ENCODE results near the gene USP2. TPM values are rescaled to one million over a fixed set of nuclear protein-coding genes. Genes with fewer than 3 reads are reported as not detected.

The USP2 gene
- total RNA-seq, 1 experiment from 2014 or later = 5.7 TPM

DNA sequence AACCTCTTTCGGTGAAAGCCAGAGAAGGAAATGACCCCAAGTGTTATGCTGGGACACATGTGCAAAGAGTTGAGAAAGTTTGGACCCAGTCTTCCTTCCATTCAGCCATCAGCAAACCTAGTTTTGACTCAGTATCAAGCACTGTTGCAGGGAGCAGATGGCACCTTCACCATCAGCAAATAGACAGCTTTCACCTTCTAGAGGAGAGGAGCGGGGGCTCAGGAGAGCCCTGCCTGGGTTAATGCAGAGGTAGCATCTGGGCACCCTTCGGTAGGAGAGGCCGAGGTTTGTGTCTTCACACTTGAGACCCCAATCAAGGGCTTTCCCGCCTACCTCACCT is 18.8 kb downstream of the USP2 start:
- TF ChIP-seq, protein P1, sequence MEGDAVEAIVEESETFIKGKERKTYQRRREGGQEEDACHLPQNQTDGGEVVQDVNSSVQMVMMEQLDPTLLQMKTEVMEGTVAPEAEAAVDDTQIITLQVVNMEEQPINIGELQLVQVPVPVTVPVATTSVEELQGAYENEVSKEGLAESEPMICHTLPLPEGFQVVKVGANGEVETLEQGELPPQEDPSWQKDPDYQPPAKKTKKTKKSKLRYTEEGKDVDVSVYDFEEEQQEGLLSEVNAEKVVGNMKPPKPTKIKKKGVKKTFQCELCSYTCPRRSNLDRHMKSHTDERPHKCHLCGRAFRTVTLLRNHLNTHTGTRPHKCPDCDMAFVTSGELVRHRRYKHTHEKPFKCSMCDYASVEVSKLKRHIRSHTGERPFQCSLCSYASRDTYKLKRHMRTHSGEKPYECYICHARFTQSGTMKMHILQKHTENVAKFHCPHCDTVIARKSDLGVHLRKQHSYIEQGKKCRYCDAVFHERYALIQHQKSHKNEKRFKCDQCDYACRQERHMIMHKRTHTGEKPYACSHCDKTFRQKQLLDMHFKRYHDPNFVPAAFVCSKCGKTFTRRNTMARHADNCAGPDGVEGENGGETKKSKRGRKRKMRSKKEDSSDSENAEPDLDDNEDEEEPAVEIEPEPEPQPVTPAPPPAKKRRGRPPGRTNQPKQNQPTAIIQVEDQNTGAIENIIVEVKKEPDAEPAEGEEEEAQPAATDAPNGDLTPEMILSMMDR (conservative IDR thresholded peaks at IDR 0.05) = no peak

More for the DNA sequence above, 18.8 kb downstream of the USP2 start:
- Histone ChIP-seq H4K8ac (replicated peaks; ENCODE audit: insufficient read length, low read depth, low read length) (no peak overlapping the region), H3K14ac (ENCODE audit: insufficient read depth, low read length) (no peak overlapping the region), H3K4ac (ENCODE audit: low read depth, low read length) (no peak overlapping the region), H3K4me2 (ENCODE audit: insufficient read depth, insufficient read length, low read length) (no peak overlapping the region), H3T11ph (ENCODE audit: low read length) (no peak overlapping the region), H3K27ac (ENCODE audit: insufficient read length, low read depth, low read length) (no peak overlapping the region), H2BK12ac (ENCODE audit: insufficient read length, low read depth, low read length) (no peak overlapping the region), H3K79me1 (ENCODE audit: insufficient read depth, low read depth, low read length, poor library complexity, severe bottlenecking) (no peaks in the 10 kb centered on the region), H2BK120ac (ENCODE audit: low read depth, low read length, poor library complexity, severe bottlenecking) (no peak overlapping the region), H2BK15ac (ENCODE audit: low read depth, low read length) (no peak overlapping the region), H3K23ac (ENCODE audit: insufficient read length, low read depth, low read length) (no peak overlapping the region), H2BK20ac (ENCODE audit: low read depth, low read length, poor library complexity, severe bottlenecking) (no peak overlapping the region), H4K5ac (ENCODE audit: insufficient read length, low read depth, low read length) (no peak overlapping the region), H3K27me3 (ENCODE audit: insufficient read depth, low read length) (peaks cover 23% of the 10 kb centered on the region; the same call in 1 of the 2 replicates), H3K79me2 (ENCODE audit: insufficient read depth, low read length) (no peaks in the 10 kb centered on the region), H4K91ac (ENCODE audit: insufficient read length, low read depth, low read length) (no peak overlapping the region), H2AFZ (ENCODE audit: low read length) (no peak overlapping the region), H3K4me1 (ENCODE audit: insufficient read depth, low read length) (peaks cover 7% of the 10 kb centered on the region; the same call in 1 of the 2 replicates), H3K9ac (ENCODE audit: extremely low read depth, insufficient read length, low read length) (no peak overlapping the region), H3K9me3 (ENCODE audit: control insufficient read depth, low read depth, low read length) (no peaks in the 10 kb centered on the region), H4K20me1 (ENCODE audit: control insufficient read depth, insufficient read depth, insufficient read length) (peaks cover 4% of the 10 kb centered on the region), H2AK5ac (ENCODE audit: insufficient read length, low read length) (no peak overlapping the region), H3K23me2 (ENCODE audit: insufficient read length, low read depth, low read length, poor library complexity, severe bottlenecking) (peaks cover 4% of the 10 kb centered on the region), H2BK5ac (ENCODE audit: insufficient read length, low read length) (no peak overlapping the region), H3K18ac (ENCODE audit: insufficient read length, low read depth, low read length) (no peak overlapping the region), H3K56ac (ENCODE audit: insufficient read length, low read depth, low read length) (no peak overlapping the region)
- WGBS (ENCODE audit: extremely low coverage, insufficient read length, low lambda C conversion rate) = no CpG with 5 or more reads among the region's 5 CpGs
- H3K36me3 Mint-ChIP-seq (ENCODE audit: insufficient read depth in 1 of 3, low read depth in 3 of 3) = peaks cover 9 to 28% (median 22%) of the 10 kb centered on the region in 3 experiments
- 0 out of 5 replicates have a peak overlapping the region, but pooled peaks of 1 of the 2 experiments have one; percentile 47 for H3K4me3 Mint-ChIP-seq
- H3K27ac Mint-ChIP-seq = no peak overlapping the region
- H3K4me1 Mint-ChIP-seq = peaks cover 36 to 37% of the 10 kb centered on the region in 2 experiments
- H3K9me3 Mint-ChIP-seq = peaks cover 2 to 5% of the 10 kb centered on the region in 2 experiments; a peak in 2 of 5 replicates
- DNase-seq = no peak
- H3K27me3 Mint-ChIP-seq (ENCODE audit: low read depth) = peaks cover 71% of the 10 kb centered on the region
